Esophagus squamous epithelium (tissue), 5 donors: ENCODE measurements around the gene CDC42BPA. TPM values are rescaled to one million over a fixed set of nuclear protein-coding genes. Genes with fewer than 3 reads are reported as not detected.
A peak's percentile ranks its signal among the peaks of the same experiment; 100 is the strongest.

ENCODE experiments used
- DNase-seq: peaks from one replicate; lab custom pipeline; 2025; lab: John Stamatoyannopoulos, UW
- H3K27ac ChIP-seq, 4 donors: fragments of 200-600 bp; sonication (generic); one replicate each; pipeline ENCODE4 v1.5.1; 2016 to 2019; ENCODE audit warnings: mild to moderate bottlenecking in 1 of 4
- H3K27me3 ChIP-seq, 4 donors: fragments of 200-600 bp; sonication (generic); 1 replicate in 3 of 4; 2 replicates in 1 of 4; pipeline versions ENCODE4 v1.5.1 to v1.6.0; 2017 to 2021; ENCODE audit warnings: antibody characterized with exemption in 1 of 4
- H3K36me3 ChIP-seq, 3 donors: fragments of 200-600 bp; sonication (generic); one replicate each; pipeline ENCODE4 v1.5.1; 2016 to 2019
- H3K4me1 ChIP-seq, 3 donors: fragments of 200-600 bp; sonication (generic); one replicate each; pipeline ENCODE4 v1.5.1; 2017 to 2019
- H3K4me3 ChIP-seq, 4 donors: fragments of 200-600 bp; sonication (generic); 1 replicate in 3 of 4; 2 replicates in 1 of 4; pipeline ENCODE4 v1.5.1; 2016 to 2019; ENCODE audit warnings: mild to moderate bottlenecking in 2 of 4, moderate library complexity in 1 of 4
- H3K9me3 ChIP-seq, 3 donors: fragments of 200-600 bp; sonication (generic); one replicate each; pipeline ENCODE4 v1.5.1; 2016 to 2019
- CTCF ChIP-seq, 6 experiments: fragments of 450-650 bp in 4 of 6; fragments of 200-600 bp in 2 of 6; sonication (generic) in 2 of 6; IDR thresholded peaks; one replicate each; pipeline ENCODE4 v1.5.1; 2016 to 2019; ENCODE audit warnings: antibody characterized with exemption in 6 of 6, mild to moderate bottlenecking in 4 of 6, moderate library complexity in 4 of 6
- POLR2A ChIP-seq, 4 donors: fragments of 450-650 bp; IDR thresholded peaks; one replicate each; pipeline ENCODE4 v1.6.1; 2017; ENCODE audit warnings: antibody characterized with exemption in 4 of 4, mild to moderate bottlenecking in 4 of 4, moderate library complexity in 3 of 4
- WGBS, 2 donors: methylation state at CpG; one replicate each; pipeline ENCODE4 v1.1.5; 2018; 5-methylcytosine and 5-hydroxymethylcytosine counted together
- intact Hi-C: fragments of 100-400 bp; cut with DNase I; formaldehyde crosslinking; loops from one replicate; pipeline ENCODE4 v1.15.0; 2022
- total RNA-seq, 4 donors: library from RNA; depleted of rRNA; stranded (reverse); fragments of >200 nt; gene quantifications; one replicate each; pipeline ENCODE4 v1.1.0, GENCODE V29; 2016
- donor health status: DM: yes; HTN: yes; CAD: no.

The CDC42BPA gene
- total RNA-seq, 4 donors from 2014 or later: 4.3 to 33.6 (median 17.2) TPM

GRCh38 chr1:227315629-227316346, 2.5 kb downstream of the CDC42BPA start:
- intact Hi-C loops: no loop called here
- WGBS, 2 donors: 9 to 10% methylated on average over 7 of the region's 7 CpGs
- no peaks in the 10 kb centered on the region for H3K9me3 ChIP-seq
- H3K4me1 ChIP-seq: peaks cover 0 to 53% (median 3%) of the 10 kb centered on the region in 3 donors
- H3K27me3 ChIP-seq: peaks cover 0 to 3% (median 0%) of the 10 kb centered on the region in 4 donors
- DNase-seq: no peak
- TF ChIP-seq POLR2A (IDR thresholded peaks at IDR 0.05) (no peak), CTCF (IDR thresholded peaks at IDR 0.05) (no peak)
- peak overlapping the region; percentile 73 to 95 (median 88) for H3K4me3 ChIP-seq
- H3K27ac ChIP-seq: peak overlapping the region in 2 of 4 donors; percentile 93
- no peaks in the 10 kb centered on the region for H3K36me3 ChIP-seq

- TF ChIP-seq CTCF (IDR thresholded peaks at IDR 0.05) (no peak), POLR2A (IDR thresholded peaks at IDR 0.05) (no peak)
- H3K27ac ChIP-seq: no peak overlapping the region
- intact Hi-C loops: no loop called here
- H3K27me3 ChIP-seq: peaks cover 0 to 3% (median 0%) of the 10 kb centered on the region in 4 donors
- no peaks in the 10 kb centered on the region for H3K9me3 ChIP-seq
- no peak for DNase-seq
- WGBS, 2 donors: 48 to 54% methylated on average over 6 of the region's 6 CpGs
- peak overlapping the region in 3 of 4 donors; percentile 73 to 95 (median 83) for H3K4me3 ChIP-seq
- H3K4me1 ChIP-seq: peaks cover 0 to 53% (median 4%) of the 10 kb centered on the region in 3 donors
- no peaks in the 10 kb centered on the region for H3K36me3 ChIP-seq
Measured at GRCh38 chr1:227314014-227314848, 4.1 kb downstream of the CDC42BPA start.

DNA sequence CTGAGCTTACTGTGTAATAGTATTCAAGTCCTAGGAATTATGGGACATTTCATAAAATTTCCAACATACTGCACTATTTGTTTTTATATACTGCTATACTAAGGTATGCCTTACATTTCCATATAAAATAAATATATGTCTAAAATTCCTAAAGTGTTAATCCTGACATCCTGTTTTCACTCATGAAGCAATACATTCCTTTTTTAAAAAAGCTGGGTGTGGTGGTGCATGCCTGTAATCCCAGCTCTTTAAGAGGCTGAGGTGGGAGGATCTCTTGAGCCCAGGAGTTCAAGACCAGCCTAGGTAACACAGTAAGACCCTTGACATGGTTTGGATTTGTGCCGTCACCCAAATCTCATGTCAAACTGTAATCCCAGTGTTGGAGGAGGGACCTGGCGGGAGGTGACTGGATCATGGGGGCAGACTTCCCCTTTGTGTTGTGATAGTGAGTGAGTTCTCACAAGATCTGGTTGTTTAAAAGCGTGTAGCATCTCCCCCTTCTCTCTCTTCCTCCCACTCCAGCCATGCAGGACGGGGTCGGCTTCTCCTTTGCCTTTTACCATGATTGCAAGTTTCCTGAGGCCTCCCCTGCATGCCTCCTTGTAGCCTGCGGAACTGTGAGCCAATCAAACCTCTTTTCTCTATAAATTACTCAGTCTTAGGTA, 5.8 kb downstream of the CDC42BPA start:
- no peak for DNase-seq
- intact Hi-C loops: no loop called here
- Histone ChIP-seq H3K9me3 (no peaks in the 10 kb centered on the region), H3K4me1 (peaks cover 0 to 59% (median 2%) of the 10 kb centered on the region in 3 donors), H3K36me3 (no peaks in the 10 kb centered on the region), H3K4me3 (no peak overlapping the region), H3K27me3 (no peaks in the 10 kb centered on the region), H3K27ac (no peak overlapping the region)
- TF ChIP-seq POLR2A (IDR thresholded peaks at IDR 0.05): no peak
- TF ChIP-seq CTCF (IDR thresholded peaks at IDR 0.05): no peak
- 79 to 93% methylated on average over 6 of the region's 6 CpGs for WGBS, 2 donors

GRCh38 chr1:227311389-227312001, 6.8 kb downstream of the CDC42BPA start:
- Histone ChIP-seq H3K4me1 (peaks cover 0 to 59% (median 2%) of the 10 kb centered on the region in 3 donors), H3K27ac (no peak overlapping the region), H3K27me3 (no peaks in the 10 kb centered on the region), H3K4me3 (no peak overlapping the region), H3K9me3 (no peaks in the 10 kb centered on the region), H3K36me3 (no peaks in the 10 kb centered on the region)
- no peak for DNase-seq
- TF ChIP-seq CTCF (IDR thresholded peaks at IDR 0.05) (no peak), POLR2A (IDR thresholded peaks at IDR 0.05) (no peak)
- intact Hi-C loops: no loop called here
- WGBS, 2 donors: 77 to 88% methylated on average over 4 of the region's 4 CpGs
